Effector memory CD4-positive, alpha-beta T cell (primary cell): Measurements from ENCODE around the gene BSN.
A peak's percentile ranks its signal among the peaks of the same experiment; 100 is the strongest.

Experiments
- DNase-seq, 3 donors: peaks; one replicate each; pipeline ENCODE4 v3.0.0-alpha.2; 2020
- H3K27ac ChIP-seq: 2 replicates; pipeline ENCODE4 v1.7.0; 2013; ENCODE audit warnings: mild to moderate bottlenecking, low read length, moderate library complexity; ENCODE audit not compliant: insufficient read depth, poor library complexity, severe bottlenecking
- H3K27me3 ChIP-seq: replicated peaks from 2 replicates; pipeline ENCODE4 v1.7.0; 2013; ENCODE audit warnings: mild to moderate bottlenecking, low read length; ENCODE audit not compliant: insufficient read depth, control insufficient read depth, poor library complexity, severe bottlenecking
- H3K36me3 ChIP-seq: 2 replicates; pipeline ENCODE4 v1.7.0; 2013; ENCODE audit warnings: mild to moderate bottlenecking, low read length, moderate library complexity; ENCODE audit not compliant: control insufficient read depth, insufficient read depth
- H3K4me1 ChIP-seq: 2 replicates; pipeline ENCODE4 v1.7.0; 2013; ENCODE audit warnings: low read length, mild to moderate bottlenecking; ENCODE audit not compliant: control insufficient read depth, insufficient read depth, poor library complexity, severe bottlenecking
- H3K4me3 ChIP-seq: 2 replicates; pipeline ENCODE4 v1.7.0; 2013; ENCODE audit warnings: low read length, low read depth, mild to moderate bottlenecking; ENCODE audit not compliant: insufficient read depth, poor library complexity, severe bottlenecking
- H3K9me3 ChIP-seq: 2 replicates; pipeline ENCODE4 v1.7.0; 2013; ENCODE audit warnings: mild to moderate bottlenecking, low read length, moderate library complexity; ENCODE audit not compliant: control insufficient read depth

BSN gene

GRCh38 chr3:49600781-49601180 is 46.5 kb downstream of the BSN start:
- no peaks in the 10 kb centered on the region for H3K36me3 ChIP-seq
- no peaks in the 10 kb centered on the region for H3K9me3 ChIP-seq
- no peak for DNase-seq
- H3K4me1 ChIP-seq, result peaks cover 11% of the 10 kb centered on the region
- no peak overlapping the region for H3K4me3 ChIP-seq
- no peaks in the 10 kb centered on the region for H3K27me3 ChIP-seq
- H3K27ac ChIP-seq, result no peak overlapping the region

DNA sequence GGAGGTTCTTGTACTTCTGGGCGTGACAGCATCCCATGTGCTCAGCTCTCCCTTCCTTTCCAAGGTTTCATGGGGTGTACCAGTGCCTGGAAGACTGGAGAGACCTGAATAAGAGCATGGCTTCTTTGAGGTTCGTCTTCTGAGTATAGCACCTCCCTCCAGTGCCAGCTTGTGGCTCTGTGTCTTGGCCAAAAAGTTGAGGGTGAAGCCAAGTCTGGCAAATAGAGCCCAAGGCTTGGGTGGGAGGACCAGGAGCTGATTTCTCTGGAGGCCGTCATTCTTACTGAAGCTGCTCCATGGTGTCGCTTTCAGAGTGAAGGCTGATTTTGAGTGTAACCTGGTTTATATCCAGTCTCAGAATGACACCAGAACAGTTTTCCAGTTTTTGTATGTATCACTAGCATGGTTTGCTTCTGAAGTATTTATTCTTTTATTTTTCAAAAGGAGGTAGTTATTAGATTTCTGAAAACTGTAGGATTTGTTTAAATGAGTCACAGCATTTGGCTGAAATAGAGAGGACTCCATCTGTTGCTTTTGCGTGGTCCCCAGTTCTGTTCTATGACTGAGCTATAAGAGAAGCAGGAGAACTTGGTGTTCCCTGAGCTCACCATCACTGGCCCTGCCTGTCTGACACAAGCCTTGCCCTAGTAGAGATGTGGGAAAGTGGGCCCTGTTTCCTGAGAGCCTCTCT is 47.2 kb downstream of the BSN start:
- no peaks in the 10 kb centered on the region for H3K9me3 ChIP-seq
- DNase-seq, result no peak
- H3K27me3 ChIP-seq, result no peaks in the 10 kb centered on the region
- H3K36me3 ChIP-seq, result no peaks in the 10 kb centered on the region
- peaks cover 11% of the 10 kb centered on the region for H3K4me1 ChIP-seq
- H3K4me3 ChIP-seq, result no peak overlapping the region
- H3K27ac ChIP-seq, result no peak overlapping the region

DNA sequence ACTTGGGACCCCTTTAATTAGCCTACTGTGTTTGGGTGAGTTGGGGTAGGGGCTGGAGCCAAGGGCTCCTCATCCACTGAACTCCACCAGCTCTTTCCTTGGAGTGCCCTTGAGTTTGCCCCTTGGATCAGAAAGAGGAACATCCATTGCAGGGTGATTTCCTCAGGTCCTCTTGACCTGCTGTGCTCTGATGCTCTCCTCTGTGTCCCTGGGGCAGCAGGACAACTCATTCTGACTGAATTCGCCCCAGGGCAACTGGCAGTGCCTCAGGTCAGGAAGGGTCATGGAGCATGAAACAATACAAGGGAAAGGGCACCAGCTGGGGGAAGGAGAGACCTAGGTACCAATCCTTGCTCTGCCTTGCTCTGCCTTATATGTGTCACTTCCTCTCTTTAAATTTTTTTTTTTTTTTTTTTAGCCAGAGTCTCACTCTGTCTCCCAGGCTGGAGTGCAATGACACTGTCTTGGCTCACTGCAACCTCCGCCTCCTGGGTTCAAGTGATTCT is 47.8 kb downstream of the BSN start:
- Histone ChIP-seq H3K4me3 (no peak overlapping the region), H3K27me3 (no peaks in the 10 kb centered on the region)
- no peak for DNase-seq

DNA sequence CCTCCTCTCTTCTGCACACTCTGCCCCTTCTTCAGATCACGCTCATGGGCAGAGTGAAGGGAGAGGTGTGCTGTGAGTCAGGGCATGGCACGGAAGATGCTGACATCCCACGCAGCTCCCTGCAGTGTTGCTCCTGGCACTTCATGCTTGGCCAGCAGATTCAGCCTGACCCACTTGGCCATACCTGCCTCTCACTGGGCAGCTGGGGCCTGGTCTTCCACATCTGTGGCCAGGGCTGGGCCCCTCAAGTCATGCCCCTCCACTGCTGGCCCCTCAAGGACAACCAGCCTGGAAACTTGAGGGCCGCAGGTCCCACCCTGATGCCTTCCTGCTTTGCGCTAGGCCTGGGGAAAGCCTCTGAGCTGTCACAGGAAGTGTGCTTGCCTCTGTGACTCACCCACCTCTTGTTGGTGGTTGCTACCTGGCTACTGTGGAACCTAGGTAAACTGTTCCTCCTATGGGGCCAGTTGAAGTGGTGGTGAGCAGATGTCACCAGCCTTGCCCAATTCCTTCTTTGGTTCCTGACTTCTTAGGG is 48.7 kb downstream of the BSN start:
- no peaks in the 10 kb centered on the region for H3K27me3 ChIP-seq
- peak; percentile 15 to 44 (median 29) for DNase-seq
- H3K4me1 ChIP-seq, result peaks cover 11% of the 10 kb centered on the region
- H3K36me3 ChIP-seq, result no peaks in the 10 kb centered on the region
- no peak overlapping the region for H3K27ac ChIP-seq
- H3K4me3 ChIP-seq, result no peak overlapping the region
- H3K9me3 ChIP-seq, result no peaks in the 10 kb centered on the region

More for the DNA sequence above, 47.8 kb downstream of the BSN start:
- no peaks in the 10 kb centered on the region for H3K36me3 ChIP-seq
- H3K9me3 ChIP-seq, result no peaks in the 10 kb centered on the region
- H3K4me1 ChIP-seq, result peaks cover 11% of the 10 kb centered on the region
- H3K27ac ChIP-seq, result no peak overlapping the region

GRCh38 chr3:49606427-49606826 is 52.1 kb downstream of the BSN start:
- H3K27me3 ChIP-seq, result no peaks in the 10 kb centered on the region
- peaks cover 11% of the 10 kb centered on the region for H3K4me1 ChIP-seq
- no peaks in the 10 kb centered on the region for H3K36me3 ChIP-seq
- no peaks in the 10 kb centered on the region for H3K9me3 ChIP-seq
- H3K27ac ChIP-seq, result no peak overlapping the region
- H3K4me3 ChIP-seq, result no peak overlapping the region
- no peak for DNase-seq

- no peak for DNase-seq
- H3K9me3 ChIP-seq, result no peaks in the 10 kb centered on the region
- no peak overlapping the region for H3K4me3 ChIP-seq
- H3K36me3 ChIP-seq, result no peaks in the 10 kb centered on the region
- no peaks in the 10 kb centered on the region for H3K27me3 ChIP-seq
- peaks cover 11% of the 10 kb centered on the region for H3K4me1 ChIP-seq
- no peak overlapping the region for H3K27ac ChIP-seq
Measured at GRCh38 chr3:49607105-49607591, 52.9 kb downstream of the BSN start.

DNA sequence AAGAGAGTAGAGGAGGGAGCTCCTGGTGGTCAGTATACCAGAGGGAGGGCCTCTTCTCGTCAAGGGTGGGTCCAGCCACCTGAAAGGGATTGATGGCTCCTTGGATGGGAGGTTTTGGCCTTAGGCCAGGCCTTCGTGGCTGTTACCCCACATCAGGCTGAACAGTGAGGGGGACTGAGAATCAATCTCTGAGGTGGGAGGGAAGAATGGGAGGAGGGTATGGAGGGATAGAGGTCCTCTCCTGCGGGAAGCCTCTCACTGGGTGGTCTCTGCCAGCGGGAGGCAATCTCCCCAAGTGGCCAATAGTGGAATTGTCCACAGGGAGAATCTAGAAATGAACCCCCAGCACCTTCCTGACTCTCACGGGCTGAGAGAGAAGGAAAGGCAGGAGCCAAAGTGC is 53.5 kb downstream of the BSN start:
- H3K27me3 ChIP-seq, result no peaks in the 10 kb centered on the region
- H3K4me1 ChIP-seq, result peaks cover 9% of the 10 kb centered on the region
- H3K36me3 ChIP-seq, result no peaks in the 10 kb centered on the region
- DNase-seq, result no peak
- no peak overlapping the region for H3K27ac ChIP-seq
- H3K4me3 ChIP-seq, result no peak overlapping the region
- no peaks in the 10 kb centered on the region for H3K9me3 ChIP-seq

- no peak overlapping the region for H3K27ac ChIP-seq
- no peak for DNase-seq
- no peaks in the 10 kb centered on the region for H3K9me3 ChIP-seq
- no peak overlapping the region for H3K4me3 ChIP-seq
- no peaks in the 10 kb centered on the region for H3K36me3 ChIP-seq
- H3K27me3 ChIP-seq, result no peaks in the 10 kb centered on the region
- H3K4me1 ChIP-seq, result no peaks in the 10 kb centered on the region
Measured at GRCh38 chr3:49609314-49609713, 55.0 kb downstream of the BSN start.

GRCh38 chr3:49609815-49610214 is 55.5 kb downstream of the BSN start:
- no peak overlapping the region for H3K4me3 ChIP-seq
- no peak overlapping the region for H3K27ac ChIP-seq
- no peak for DNase-seq
- no peaks in the 10 kb centered on the region for H3K36me3 ChIP-seq
- H3K9me3 ChIP-seq, result no peaks in the 10 kb centered on the region
- no peaks in the 10 kb centered on the region for H3K4me1 ChIP-seq
- H3K27me3 ChIP-seq, result no peaks in the 10 kb centered on the region

DNA sequence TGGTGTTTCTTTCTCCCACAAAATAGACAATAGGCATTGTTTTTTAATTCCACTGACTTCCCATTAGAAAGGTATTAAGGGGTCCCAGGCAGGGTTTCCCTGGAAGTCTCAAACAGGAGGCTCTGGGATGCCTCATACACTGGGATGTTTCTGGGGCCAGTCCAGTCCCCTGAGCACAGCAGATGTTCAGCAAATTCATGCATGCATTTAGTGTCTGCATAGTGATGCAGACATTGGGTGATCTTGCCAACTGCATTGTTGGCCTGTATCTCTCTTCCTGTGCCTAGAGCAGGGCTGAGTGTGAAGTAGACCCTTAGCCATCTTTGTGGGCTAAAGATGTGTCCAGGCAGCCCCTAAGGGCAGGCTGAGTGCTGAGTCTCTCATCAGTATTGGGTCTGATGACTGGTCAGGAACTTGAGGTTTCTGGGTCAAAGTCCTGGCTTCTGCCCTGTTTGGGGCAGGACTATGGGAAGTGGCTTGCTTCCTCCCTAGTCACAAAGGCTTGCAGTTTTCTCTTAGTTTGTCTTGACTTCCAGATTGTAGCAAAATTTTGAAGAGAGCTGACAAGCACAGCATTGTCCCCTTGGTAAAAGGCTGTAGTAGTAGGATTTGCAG is 56.5 kb downstream of the BSN start:
- DNase-seq, result no peak
- no peaks in the 10 kb centered on the region for H3K9me3 ChIP-seq
- H3K4me3 ChIP-seq, result no peak overlapping the region
- H3K36me3 ChIP-seq, result no peaks in the 10 kb centered on the region
- no peaks in the 10 kb centered on the region for H3K27me3 ChIP-seq
- no peaks in the 10 kb centered on the region for H3K4me1 ChIP-seq
- no peak overlapping the region for H3K27ac ChIP-seq
